ENCODE measurements around the gene FDPS. TPM values are rescaled to one million over a fixed set of nuclear protein-coding genes. Genes with fewer than 3 reads are reported as not detected.

FDPS gene
- total RNA-seq, 1 donor from 2014 or later = 269 TPM

Other genes starting within 250 kb of the FDPS start
- 12.8 TPM for gene EFNA4, start 245.1 kb upstream of the FDPS start, total RNA-seq
- 2.7 TPM for gene EFNA3, start 230.0 kb upstream of the FDPS start, total RNA-seq
- gene EFNA1, start 181.0 kb upstream of the FDPS start, total RNA-seq = 100.0 TPM
- 54.7 TPM for gene SLC50A1, start 173.0 kb upstream of the FDPS start, total RNA-seq
- gene DPM3, start 168.3 kb upstream of the FDPS start, total RNA-seq = 130 TPM
- 158 TPM for gene KRTCAP2, start 135.6 kb upstream of the FDPS start, total RNA-seq
- gene TRIM46, start 135.0 kb upstream of the FDPS start, total RNA-seq = 0.83 TPM
- 43.1 TPM for gene THBS3, start 101.0 kb upstream of the FDPS start, total RNA-seq
- gene MTX1, start 100.2 kb upstream of the FDPS start, total RNA-seq = 31.3 TPM
- 49.0 TPM for gene ENTREP3, start 53.4 kb upstream of the FDPS start, total RNA-seq
- gene SCAMP3, start 46.5 kb upstream of the FDPS start, total RNA-seq = 68.6 TPM
- 73.7 TPM for gene CLK2, start 35.4 kb upstream of the FDPS start, total RNA-seq
- gene HCN3, start 31.4 kb upstream of the FDPS start, total RNA-seq = 8.7 TPM
- gene PKLR, start 7.4 kb upstream of the FDPS start, total RNA-seq = 1.7 TPM
- gene RUSC1, start 12.0 kb downstream of the FDPS start, total RNA-seq = 58.8 TPM